IMR-90 (cell line): ENCODE data around the gene NPTX1. TPM values are rescaled to one million over a fixed set of nuclear protein-coding genes. Genes with fewer than 3 reads are reported as not detected.

Experiments used
- ATAC-seq: fragments of 200-7000 bp; cut with Tn5 transposase; 2 replicates; pipeline ENCODE4 v1.9.1; 2020; ENCODE audit warnings: low read depth, mild to moderate bottlenecking, moderate library complexity
- BruUV-seq: library from RNA; stranded (reverse); fragments of 400-500 nt; replicated peaks from 2 replicates; lab custom pipeline; 2021; lab: Mats Ljungman, UMichigan
- CTCF ChIA-PET: fragments of 300-600 bp; formaldehyde crosslinking; extraction: SDS; loops from one replicate; lab custom pipeline; 2021; ENCODE audit warnings: antibody characterized with exemption; lab: Yijun Ruan, JAX
- POLR2A ChIA-PET: fragments of 300-600 bp; sonication (Branson Sonifier 250); formaldehyde crosslinking; loops from one replicate; lab custom pipeline; 2022; ENCODE audit warnings: antibody characterized with exemption; ENCODE audit not compliant: unreplicated experiment; lab: Charles Lee
- DNase-seq: peaks from one replicate; pipeline ENCODE4 v3.0.0; 2013
- H2AFZ ChIP-seq: replicated peaks from 2 replicates; pipeline ENCODE3; 2013; ENCODE audit warnings: low read length, mild to moderate bottlenecking; ENCODE audit not compliant: poor library complexity
- H2AK5ac ChIP-seq: 2 replicates; pipeline ENCODE4 v1.6.1; 2013; ENCODE audit warnings: low read depth, low read length, inconsistent platforms
- H2AK9ac ChIP-seq: replicated peaks from 2 replicates; pipeline ENCODE3; 2013; ENCODE audit warnings: mild to moderate bottlenecking, low read depth, low read length, moderate library complexity; ENCODE audit not compliant: poor library complexity
- H2BK120ac ChIP-seq: 2 replicates; pipeline ENCODE4 v1.6.1; 2013; ENCODE audit warnings: low read depth, low read length, inconsistent platforms
- H2BK15ac ChIP-seq: 3 replicates; pipeline ENCODE4 v1.6.1; 2013; ENCODE audit warnings: low read depth, low read length, inconsistent platforms
- H2BK20ac ChIP-seq: 2 replicates; pipeline ENCODE4 v1.6.1; 2013; ENCODE audit warnings: low read depth, mild to moderate bottlenecking, inconsistent platforms, low read length, moderate library complexity
- H2BK5ac ChIP-seq: 2 replicates; pipeline ENCODE4 v1.6.1; 2013; ENCODE audit warnings: mild to moderate bottlenecking, low read depth, low read length, inconsistent platforms; ENCODE audit not compliant: poor library complexity, severe bottlenecking
- H3K14ac ChIP-seq: replicated peaks from 2 replicates; pipeline ENCODE4 v1.6.1; 2013; ENCODE audit warnings: low read depth, low read length, inconsistent platforms
- H3K18ac ChIP-seq: 2 replicates; pipeline ENCODE4 v1.6.1; 2013; ENCODE audit warnings: low read depth, low read length, control low read depth
- H3K23ac ChIP-seq: 2 replicates; pipeline ENCODE4 v1.6.1; 2013; ENCODE audit warnings: low read depth, low read length, inconsistent platforms
- H3K27ac ChIP-seq: 2 replicates; pipeline ENCODE4 v1.5.1; 2013; ENCODE audit warnings: mild to moderate bottlenecking, control low read depth, low read length; ENCODE audit not compliant: insufficient read depth
- H3K27me3 ChIP-seq: 2 replicates; pipeline ENCODE4 v1.6.1; 2013; ENCODE audit warnings: low read length; ENCODE audit not compliant: control insufficient read depth, insufficient read depth
- H3K36me3 ChIP-seq: 2 replicates; pipeline ENCODE4 v1.6.1; 2013; ENCODE audit warnings: low read length, mixed read lengths; ENCODE audit not compliant: control insufficient read depth, insufficient read depth
- H3K4ac ChIP-seq: 2 replicates; pipeline ENCODE4 v1.6.1; 2013; ENCODE audit warnings: low read depth, low read length, inconsistent platforms
- H3K4me1 ChIP-seq: 2 replicates; pipeline ENCODE4 v1.6.1; 2013; ENCODE audit warnings: low read length, mixed read lengths; ENCODE audit not compliant: control insufficient read depth, insufficient read depth
- H3K4me2 ChIP-seq: 2 replicates; pipeline ENCODE4 v1.6.1; 2013; ENCODE audit warnings: low read depth, mild to moderate bottlenecking, control low read depth, low read length, moderate library complexity
- H3K4me3 ChIP-seq: 2 replicates; pipeline ENCODE4 v1.5.1; 2013; ENCODE audit warnings: low read depth, mild to moderate bottlenecking, control low read depth, low read length, moderate library complexity; ENCODE audit not compliant: insufficient read depth
- H3K56ac ChIP-seq: 2 replicates; pipeline ENCODE4 v1.6.1; 2013; ENCODE audit warnings: low read length, inconsistent platforms; ENCODE audit not compliant: insufficient read depth; ENCODE audit errors: extremely low read depth
- H3K79me1 ChIP-seq, 2 experiments: 2 replicates each; pipeline ENCODE4 v1.6.1; 2013; ENCODE audit warnings: low read length in 2 of 2, inconsistent platforms in 1 of 2, low read depth in 1 of 2
- H3K9ac ChIP-seq: 2 replicates; pipeline ENCODE4 v1.6.1; 2013; ENCODE audit warnings: low read depth, low read length, control low read depth
- H3K9me1 ChIP-seq: 2 replicates; pipeline ENCODE4 v1.6.1; 2013; ENCODE audit warnings: low read length, inconsistent platforms; ENCODE audit not compliant: insufficient read depth
- H3K9me3 ChIP-seq: 2 replicates; pipeline ENCODE4 v1.6.1; 2013; ENCODE audit warnings: low read length; ENCODE audit not compliant: control insufficient read depth, insufficient read depth
- H4K20me1 ChIP-seq: 2 replicates; pipeline ENCODE4 v1.6.1; 2013; ENCODE audit warnings: low read length, inconsistent platforms; ENCODE audit not compliant: insufficient read depth
- H4K5ac ChIP-seq: 2 replicates; pipeline ENCODE4 v1.6.1; 2013; ENCODE audit warnings: mild to moderate bottlenecking, low read depth, low read length, control low read depth
- H4K8ac ChIP-seq, 2 experiments: 2 replicates each; pipeline ENCODE4 v1.6.1; 2013; ENCODE audit warnings: low read depth in 2 of 2, low read length in 2 of 2, control low read depth in 1 of 2, inconsistent platforms in 1 of 2
- H4K91ac ChIP-seq: 2 replicates; pipeline ENCODE4 v1.6.1; 2013; ENCODE audit warnings: low read depth, low read length, inconsistent platforms; ENCODE audit not compliant: insufficient read depth
- BHLHE40 ChIP-seq: fragments of 150-350 bp; IDR thresholded peaks from 2 replicates; pipeline ENCODE4 v1.6.1; 2016; ENCODE audit warnings: mild to moderate bottlenecking, low read depth, low read length
- CEBPB ChIP-seq: IDR thresholded peaks from 2 replicates; pipeline ENCODE4 v1.6.1; 2012; ENCODE audit warnings: low read depth, low read length, improper control_type of control experiment
- CHD1 ChIP-seq: IDR thresholded peaks from 2 replicates; pipeline ENCODE4 v1.6.1; 2012; ENCODE audit warnings: low read depth, low read length, improper control_type of control experiment
- CTCF ChIP-seq: conservative IDR thresholded peaks from 2 replicates; pipeline ENCODE4 v1.5.1; 2012; ENCODE audit warnings: mild to moderate bottlenecking, low read depth, low read length, improper control_type of control experiment
- ELK1 ChIP-seq: fragments of 150-350 bp; IDR thresholded peaks from 2 replicates; pipeline ENCODE4 v1.6.1; 2016; ENCODE audit warnings: low read depth, mild to moderate bottlenecking, low read length, moderate library complexity, borderline replicate concordance
- FOS ChIP-seq: fragments of 150-350 bp; IDR thresholded peaks from 2 replicates; pipeline ENCODE4 v1.6.1; 2016; ENCODE audit warnings: low read depth, low read length
- MAFK ChIP-seq: IDR thresholded peaks from 2 replicates; pipeline ENCODE4 v1.6.1; 2012; ENCODE audit warnings: low read depth, low read length, improper control_type of control experiment
- MAZ ChIP-seq: IDR thresholded peaks from 2 replicates; pipeline ENCODE4 v1.6.1; 2012; ENCODE audit warnings: low read depth, mild to moderate bottlenecking, low read length, improper control_type of control experiment, moderate library complexity, borderline replicate concordance
- MXI1 ChIP-seq: IDR thresholded peaks from 2 replicates; pipeline ENCODE4 v1.6.1; 2012; ENCODE audit warnings: low read depth, mild to moderate bottlenecking, low read length, moderate library complexity, borderline replicate concordance
- NFE2L2 ChIP-seq: fragments of 150-350 bp; IDR thresholded peaks from 2 replicates; pipeline ENCODE4 v1.6.1; 2016; ENCODE audit warnings: low read depth, mild to moderate bottlenecking, low read length
- POLR2A ChIP-seq: IDR thresholded peaks from 2 replicates; pipeline ENCODE4 v1.6.1; 2012; ENCODE audit warnings: mild to moderate bottlenecking, low read depth, low read length
- RAD21 ChIP-seq: IDR thresholded peaks from 2 replicates; pipeline ENCODE4 v1.6.1; 2012; ENCODE audit warnings: low read length, improper control_type of control experiment
- RCOR1 ChIP-seq: IDR thresholded peaks from 2 replicates; pipeline ENCODE4 v1.6.1; 2012; ENCODE audit warnings: mild to moderate bottlenecking, low read length, improper control_type of control experiment; ENCODE audit not compliant: insufficient replicate concordance
- RFX5 ChIP-seq: IDR thresholded peaks from 2 replicates; pipeline ENCODE4 v1.8.0; 2012; ENCODE audit warnings: low read depth, mild to moderate bottlenecking, low read length, moderate library complexity
- USF2 ChIP-seq: fragments of 150-350 bp; IDR thresholded peaks from 2 replicates; pipeline ENCODE4 v1.6.1; 2017; ENCODE audit warnings: mild to moderate bottlenecking, antibody characterized with exemption, low read length, low read depth
- WGBS, 2 experiments: methylation state at CpG; one replicate each; pipeline versions ENCODE4 v1.1.5 to v1.1.7; 2013; ENCODE audit warnings: missing lambda C conversion rate in 2 of 2; ENCODE audit not compliant: insufficient read length in 1 of 2; ENCODE audit errors: extremely low coverage in 2 of 2; 5-methylcytosine and 5-hydroxymethylcytosine counted together
- dilution Hi-C: fragments of 300-500 bp; cut with HindIII; formaldehyde crosslinking; loops from one replicate; pipeline ENCODE4 v1.14.3; 2018; ENCODE audit warnings: low sequenced_read_pairs; ENCODE audit not compliant: unreplicated experiment
- in situ Hi-C: fragments of 300-500 bp; cut with MboI; formaldehyde crosslinking; loops from 3 replicates; pipeline ENCODE4 v1.14.3; 2019; ENCODE audit warnings: low sequenced_read_pairs, inconsistent platforms, mixed read lengths
- intact Hi-C: fragments of 100-400 bp; cut with micrococcal nuclease; formaldehyde crosslinking; loops from 2 replicates; pipeline ENCODE4 v1.10.0; 2022
- polyA plus RNA-seq, 3 experiments: library from polyadenylated mRNA; depleted of rRNA; stranded (reverse); fragments of >200 nt; gene quantifications; 2 replicates each; pipeline ENCODE4 v1.2.3, GENCODE V29; 2012; ENCODE audit warnings: low replicate concordance in 1 of 3
- total RNA-seq: library from RNA; depleted of rRNA; stranded (reverse); fragments of >200 nt; gene quantifications from 2 replicates; pipeline ENCODE4 v1.2.3, GENCODE V29; 2012

The NPTX1 gene
- total and polyA plus RNA-seq, 2 of the 4 experiments (the other 2 are of a cell fraction) = 20.8 to 39.5 TPM

- no peak overlapping the region for H3K4ac ChIP-seq
- H3K9me3 ChIP-seq = no peaks in the 10 kb centered on the region
- no peak overlapping the region for H3K56ac ChIP-seq
- H2AK9ac ChIP-seq = no peak overlapping the region
- DNase-seq = no peak
- BruUV-seq = no TSS peak
- no peak overlapping the region for H3K27ac ChIP-seq
- no peak overlapping the region for H3K23ac ChIP-seq
- H4K91ac ChIP-seq = no peak overlapping the region
- H2AFZ ChIP-seq = no peak overlapping the region
- H3K4me2 ChIP-seq = no peak overlapping the region
- no peak overlapping the region for H4K8ac ChIP-seq
- no peaks in the 10 kb centered on the region for H3K79me1 ChIP-seq
- dilution Hi-C loops (no loop called here), intact Hi-C loops (no loop called here), in situ Hi-C loops (no loop called here)
- ATAC-seq = no peak
- no peak overlapping the region for H3K18ac ChIP-seq
- no peaks in the 10 kb centered on the region for H3K4me1 ChIP-seq
- TF ChIP-seq MXI1 (no peak), CHD1 (no peak), NFE2L2 (no peak), MAZ (no peak), BHLHE40 (no peak), RAD21 (no peak), RCOR1 (no peak), ELK1 (no peak), MAFK (no peak), RFX5 (no peak), FOS (no peak), CEBPB (no peak), CTCF (no peak), USF2 (no peak), POLR2A (no peak)
- H3K9ac ChIP-seq = no peak overlapping the region
- no peak overlapping the region for H2BK15ac ChIP-seq
- no peaks in the 10 kb centered on the region for H4K20me1 ChIP-seq
- ChIA-PET POLR2A (no interaction called here), CTCF (no interaction called here)
- no peak overlapping the region for H2BK20ac ChIP-seq
- no peak overlapping the region for H4K5ac ChIP-seq
- peaks cover 23% of the 10 kb centered on the region; the same call in 1 of the 2 replicates for H3K27me3 ChIP-seq
- 43% methylated on average over 4 of the region's 20 CpGs; no CpG with 5 or more reads in 1 of the 2 experiments for WGBS, 2 experiments
- no peaks in the 10 kb centered on the region for H3K36me3 ChIP-seq
- H2BK5ac ChIP-seq = no peak overlapping the region
- H3K9me1 ChIP-seq = peaks cover 7% of the 10 kb centered on the region
- no peak overlapping the region for H2AK5ac ChIP-seq
- no peak overlapping the region for H3K14ac ChIP-seq
- H2BK120ac ChIP-seq = no peak overlapping the region
- H3K4me3 ChIP-seq = no peak overlapping the region
Observed at GRCh38 chr17:80461528-80462160, 14.8 kb downstream of the NPTX1 start.
